HG02981 (cell line): ENCODE results near the gene NTSR1.

Experiments
- ATAC-seq: cut with Tn5 transposase; IDR thresholded peaks from one replicate; pipeline ENCODE4 v1.9.1; 2021; ENCODE audit warnings: mild to moderate bottlenecking, moderate library complexity; ENCODE audit not compliant: unreplicated experiment

The NTSR1 gene

DNA sequence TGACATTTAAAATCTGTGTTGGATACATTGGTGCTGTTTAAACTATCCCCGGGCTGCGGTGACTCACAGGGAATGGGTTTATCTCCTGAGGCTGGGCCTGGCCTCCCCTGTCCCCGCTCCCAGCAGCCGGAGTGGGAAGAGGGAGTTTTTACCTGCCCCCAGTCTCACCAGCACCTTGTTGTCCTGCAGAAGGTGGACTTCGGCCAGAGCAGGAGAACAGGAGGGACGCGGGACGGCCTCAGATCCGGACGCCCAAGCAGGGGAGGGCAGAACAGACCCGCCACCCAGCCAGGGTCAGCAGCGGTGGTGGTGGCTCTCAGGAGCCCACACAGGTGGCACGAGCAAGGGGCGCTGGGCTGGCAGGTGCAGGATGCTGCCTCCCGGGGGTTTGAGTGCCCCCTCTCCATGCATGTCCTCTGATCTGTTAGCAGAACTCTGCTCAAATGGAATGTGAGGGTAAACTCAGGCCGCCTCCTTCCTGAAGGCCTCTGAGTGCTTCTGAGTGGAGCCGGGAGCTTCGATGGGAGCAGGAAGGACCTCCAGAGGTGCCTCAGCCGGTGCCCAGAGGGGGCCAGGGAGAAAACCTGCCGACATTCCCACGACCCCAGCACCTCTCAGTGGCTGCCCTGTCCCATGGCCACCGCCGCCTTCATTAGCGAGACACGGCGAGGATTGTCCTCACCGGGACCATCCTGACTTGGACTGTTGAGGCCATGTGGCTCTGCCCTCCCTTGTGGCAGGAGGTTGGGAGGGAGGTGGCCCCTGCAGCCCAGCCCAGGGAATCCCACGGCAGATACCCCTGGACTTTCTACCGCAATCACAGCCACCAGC, 44.2 kb downstream of the NTSR1 start:
- ATAC-seq: no peak

DNA sequence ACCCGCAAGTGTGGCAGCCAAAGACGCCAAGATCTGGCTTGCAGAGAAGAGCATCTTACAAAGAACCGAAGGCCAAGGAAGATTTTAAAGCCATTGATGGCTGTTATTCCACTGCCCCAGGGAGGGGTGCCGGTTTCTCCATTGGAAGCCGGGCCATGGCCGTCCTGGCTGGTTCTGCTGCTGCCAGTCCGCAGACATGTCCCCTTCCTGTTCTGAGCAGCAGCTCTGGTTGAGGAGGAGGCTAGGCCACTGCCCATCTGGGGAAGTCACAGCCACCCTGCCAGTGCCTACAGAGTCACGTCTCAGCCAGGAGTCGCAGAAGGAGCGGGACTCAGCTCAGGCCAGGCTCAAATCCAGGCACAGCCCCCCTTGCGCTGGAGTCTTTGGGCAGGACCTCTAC, 45.0 kb downstream of the NTSR1 start:
- no peak for ATAC-seq

- no peak for ATAC-seq
Measured at GRCh38 chr20:62754122-62754990, 45.7 kb downstream of the NTSR1 start.

- no peak for ATAC-seq
Measured at GRCh38 chr20:62754991-62755356, 46.3 kb downstream of the NTSR1 start.

DNA sequence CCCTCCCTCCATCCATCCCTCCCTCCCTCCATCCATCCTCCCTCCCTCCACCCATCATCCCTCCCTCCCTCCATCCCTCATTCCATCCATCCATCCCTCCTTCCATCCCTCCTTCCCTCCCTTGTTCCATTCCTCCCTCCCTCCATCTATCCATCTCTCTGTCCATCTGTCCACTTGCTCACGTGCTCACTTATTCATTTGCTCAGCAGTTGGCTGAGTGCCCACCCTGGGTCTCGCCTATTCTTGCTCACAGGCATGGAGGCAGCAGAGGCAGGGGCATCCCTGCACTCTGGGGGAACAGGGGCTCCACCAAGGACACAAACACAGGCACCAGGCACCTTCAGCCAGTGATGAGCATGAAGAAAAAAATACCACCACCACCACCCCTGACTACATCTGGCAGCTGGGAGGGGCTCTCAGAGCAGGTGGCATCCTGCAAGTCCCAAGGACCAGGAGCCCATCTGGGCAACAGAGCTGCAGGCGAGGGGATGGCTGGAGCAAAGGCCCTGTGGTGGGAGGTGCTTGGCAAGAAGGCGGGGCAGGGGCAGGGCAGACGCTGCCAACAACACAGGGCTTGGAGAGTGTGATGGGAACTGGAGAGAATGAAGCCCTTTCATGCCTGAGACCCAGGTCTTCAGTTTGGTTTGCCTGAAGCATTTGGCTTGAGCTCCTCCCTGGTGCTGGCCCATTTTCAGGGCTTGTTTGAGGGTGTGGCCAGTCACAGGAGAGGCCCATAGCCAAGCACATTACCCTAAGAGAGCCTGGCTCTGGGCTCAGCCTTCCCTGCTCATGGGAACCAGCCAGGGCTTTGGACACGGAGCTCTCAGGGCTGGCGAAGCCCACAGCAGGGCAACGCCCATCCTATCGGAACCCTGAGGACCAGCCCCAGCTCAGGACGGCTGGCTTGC, 47.4 kb downstream of the NTSR1 start:
- no peak for ATAC-seq

GRCh38 chr20:62758226-62758912, 49.7 kb downstream of the NTSR1 start:
- ATAC-seq: no peak

GRCh38 chr20:62759981-62760431, 51.4 kb downstream of the NTSR1 start:
- ATAC-seq: no peak

- ATAC-seq: no peak
Measured at GRCh38 chr20:62760471-62760855, 51.8 kb downstream of the NTSR1 start.

DNA sequence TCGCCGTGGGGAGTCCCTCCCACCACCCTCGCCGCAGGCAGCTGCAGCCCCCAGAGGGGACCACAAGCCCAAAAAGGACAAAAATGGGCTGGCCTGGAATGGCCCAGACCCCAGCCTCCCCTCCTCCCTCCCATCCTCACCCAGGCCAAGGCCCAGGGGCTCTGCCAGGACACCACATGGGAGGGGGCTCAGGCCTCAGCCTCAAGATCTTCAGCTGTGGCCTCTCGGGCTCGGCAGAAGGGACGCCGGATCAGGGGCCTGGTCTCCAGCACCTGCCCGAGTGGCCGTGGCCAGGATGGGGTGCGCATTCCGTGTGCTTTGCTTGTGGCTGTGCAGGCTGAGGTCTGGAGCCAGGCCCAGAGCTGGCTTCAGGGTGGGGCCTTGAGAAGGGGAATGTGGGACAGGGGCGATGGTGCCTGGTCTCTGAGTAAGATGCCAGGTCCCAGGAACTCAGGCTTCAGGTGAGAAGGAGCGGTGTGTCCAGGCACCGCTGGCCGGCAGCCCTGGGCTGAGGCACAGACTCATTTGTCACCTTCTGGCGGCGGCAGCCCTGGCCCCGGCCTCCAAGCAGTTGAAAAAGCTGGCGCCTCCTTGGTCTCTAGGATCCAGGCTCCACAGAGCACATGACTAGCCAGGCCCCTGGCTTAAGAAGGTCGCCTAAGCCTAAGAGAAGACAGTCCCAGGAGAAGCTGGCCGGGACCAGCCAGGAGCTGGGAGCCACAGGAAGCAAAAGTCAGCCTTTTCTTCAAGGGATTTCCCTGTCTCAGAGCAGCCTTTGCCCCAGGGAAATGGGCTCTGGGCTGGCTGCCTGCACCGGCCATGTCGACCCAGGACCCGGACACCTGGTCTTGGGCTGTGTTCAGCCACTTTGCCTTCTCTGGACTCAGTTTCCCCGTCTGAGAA, 52.5 kb downstream of the NTSR1 start:
- no peak for ATAC-seq

- ATAC-seq: no peak
Measured at GRCh38 chr20:62761759-62762131, 53.1 kb downstream of the NTSR1 start.

- ATAC-seq: no peak
Measured at GRCh38 chr20:62762376-62762775, 53.7 kb downstream of the NTSR1 start.

DNA sequence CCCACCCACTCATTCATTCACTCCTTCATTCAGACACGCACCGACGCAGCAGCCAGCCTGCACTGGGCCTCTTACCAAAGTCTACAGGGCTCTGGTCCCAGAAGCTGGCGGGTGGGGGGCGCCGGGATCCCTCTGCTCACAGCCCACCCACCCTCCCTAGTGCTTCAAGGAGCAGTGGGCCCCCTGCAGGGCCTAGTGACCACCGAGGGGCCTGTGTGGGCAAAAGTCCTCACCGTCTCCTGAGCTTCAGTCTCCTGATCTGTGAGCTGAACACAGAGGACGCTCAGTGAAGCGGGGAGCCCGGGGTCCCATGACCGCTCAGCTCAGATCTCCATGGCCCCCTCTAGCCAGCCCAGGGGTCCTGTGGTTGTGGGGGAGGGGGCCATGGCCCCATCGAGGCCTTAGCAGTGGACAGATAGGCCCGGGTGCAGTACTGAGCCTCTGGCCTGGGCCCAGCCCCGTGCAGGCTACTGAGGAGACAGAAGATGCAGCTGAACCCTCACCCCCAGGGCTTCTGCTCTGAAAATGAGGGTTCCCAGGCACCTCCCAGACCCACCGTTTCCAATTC, 54.2 kb downstream of the NTSR1 start:
- ATAC-seq: no peak

GRCh38 chr20:62763404-62763803, 54.8 kb downstream of the NTSR1 start:
- no peak for ATAC-seq

GRCh38 chr20:62764156-62764935, 55.7 kb downstream of the NTSR1 start:
- no peak for ATAC-seq

DNA sequence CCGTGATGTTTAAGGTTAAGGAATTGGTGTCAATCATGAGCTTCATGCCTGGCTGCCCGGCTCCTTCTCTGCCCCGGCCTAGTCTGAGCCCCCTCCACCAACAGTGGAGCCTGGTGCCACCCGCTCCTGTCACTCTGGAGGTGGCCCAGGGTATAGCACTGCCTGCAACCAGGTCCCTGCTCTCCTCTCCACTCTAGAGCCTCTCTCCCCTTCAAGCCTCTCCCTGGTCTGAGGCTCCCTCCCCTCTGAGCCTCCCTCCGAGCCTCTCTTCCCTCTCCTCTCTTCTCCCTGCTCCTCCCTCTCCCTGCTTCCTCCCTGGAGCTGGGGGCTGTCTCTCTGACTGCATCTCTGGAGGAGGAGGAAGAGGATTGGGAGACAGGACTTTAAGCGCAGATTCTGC, 56.4 kb downstream of the NTSR1 start:
- no peak for ATAC-seq

- ATAC-seq: no peak
Measured at GRCh38 chr20:62765432-62766070, 56.9 kb downstream of the NTSR1 start.

- ATAC-seq: no peak
Measured at GRCh38 chr20:62766071-62766450, 57.4 kb downstream of the NTSR1 start.

- ATAC-seq: no peak
Measured at GRCh38 chr20:62766716-62767115, 58.1 kb downstream of the NTSR1 start.
